Dedifferentiated amniotic fluid mesenchymal stem cell (primary cell): ENCODE measurements around the gene RAB11FIP2.
A peak's percentile ranks its signal among the peaks of the same experiment; 100 is the strongest.
"Not testable (repeated sequence)": the region's sequence is repeated elsewhere in the genome, so short reads cannot be mapped to it uniquely, and the experiment has no call there.

Experiments used
- DNase-seq: peaks from one replicate; pipeline ENCODE4 v3.0.0-alpha.2; 2016; ENCODE audit errors: extremely low spot score

RAB11FIP2 gene, protein sequence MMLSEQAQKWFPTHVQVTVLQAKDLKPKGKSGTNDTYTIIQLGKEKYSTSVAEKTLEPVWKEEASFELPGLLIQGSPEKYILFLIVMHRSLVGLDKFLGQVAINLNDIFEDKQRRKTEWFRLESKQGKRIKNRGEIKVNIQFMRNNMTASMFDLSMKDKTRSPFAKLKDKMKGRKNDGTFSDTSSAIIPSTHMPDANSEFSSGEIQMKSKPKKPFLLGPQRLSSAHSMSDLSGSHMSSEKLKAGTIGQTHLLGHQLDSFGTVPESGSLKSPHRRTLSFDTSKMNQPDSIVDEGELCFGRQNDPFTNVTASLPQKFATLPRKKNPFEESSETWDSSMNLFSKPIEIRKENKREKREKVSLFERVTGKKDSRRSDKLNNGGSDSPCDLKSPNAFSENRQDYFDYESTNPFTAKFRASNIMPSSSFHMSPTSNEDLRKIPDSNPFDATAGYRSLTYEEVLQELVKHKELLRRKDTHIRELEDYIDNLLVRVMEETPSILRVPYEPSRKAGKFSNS

DNA sequence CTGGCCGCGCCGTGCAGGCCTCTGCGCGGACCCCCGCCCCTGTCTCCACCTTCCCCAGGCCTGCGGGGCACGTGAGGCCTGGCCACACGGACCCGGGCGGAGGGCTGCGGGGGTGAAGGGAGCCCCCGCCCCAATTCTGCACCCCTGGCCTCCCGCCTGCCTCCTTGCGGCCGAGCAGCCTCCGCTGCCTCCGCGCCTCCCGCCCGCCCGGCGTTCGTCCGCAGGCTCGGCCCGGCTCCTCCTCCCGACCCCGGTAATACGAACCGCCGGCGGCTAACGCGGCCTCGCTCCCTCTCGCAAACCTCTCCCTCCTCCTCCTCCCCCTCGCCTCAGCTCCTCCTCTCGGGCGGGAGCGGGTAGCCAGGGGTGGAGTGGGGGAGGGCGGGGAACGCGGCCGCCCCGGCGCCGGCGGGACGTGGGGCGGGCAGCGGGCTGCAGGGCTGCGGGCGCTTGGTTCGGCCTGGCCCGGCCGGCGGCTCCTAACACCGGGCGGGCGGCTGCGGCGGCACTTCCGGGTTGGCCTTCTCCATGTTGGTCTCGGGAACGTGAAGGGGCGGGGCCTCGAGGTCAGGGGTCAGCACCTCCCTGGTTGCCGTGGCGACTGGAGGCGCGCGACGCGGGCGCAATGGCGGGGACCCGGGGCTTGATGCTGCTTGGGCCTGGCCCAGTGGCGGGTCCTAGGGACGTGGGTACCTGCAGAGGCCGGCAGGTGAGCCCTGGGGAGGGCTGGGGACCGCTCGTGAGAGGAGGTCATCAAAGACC, at the start of gene RAB11FIP2:
TSS of gene RAB11FIP2 (minus strand) at position 547 of the 762 bp plus-strand sequence. CDS start 778 bp downstream, outside the sequence.
- peak; percentile 81 for DNase-seq

DNA sequence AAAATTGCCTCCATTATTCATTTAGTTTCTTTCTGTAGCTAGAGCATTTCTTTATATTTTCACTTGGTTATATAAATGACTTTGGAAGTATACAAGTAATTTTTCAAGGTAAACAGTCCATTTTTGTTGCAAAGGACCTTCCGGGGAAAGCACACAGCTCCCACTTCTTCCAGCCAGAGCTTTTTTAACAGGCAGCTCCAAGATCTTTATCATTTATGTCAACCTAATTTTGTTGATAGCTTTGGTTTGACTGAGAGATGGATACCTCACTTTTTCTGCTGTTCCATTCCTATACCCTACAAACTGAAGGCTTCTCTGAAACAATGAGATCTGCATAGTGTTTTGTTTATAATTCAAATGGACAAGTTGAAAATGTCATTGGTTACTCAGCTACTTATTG, 49.3 kb upstream of the RAB11FIP2 start:
- DNase-seq: no peak

DNA sequence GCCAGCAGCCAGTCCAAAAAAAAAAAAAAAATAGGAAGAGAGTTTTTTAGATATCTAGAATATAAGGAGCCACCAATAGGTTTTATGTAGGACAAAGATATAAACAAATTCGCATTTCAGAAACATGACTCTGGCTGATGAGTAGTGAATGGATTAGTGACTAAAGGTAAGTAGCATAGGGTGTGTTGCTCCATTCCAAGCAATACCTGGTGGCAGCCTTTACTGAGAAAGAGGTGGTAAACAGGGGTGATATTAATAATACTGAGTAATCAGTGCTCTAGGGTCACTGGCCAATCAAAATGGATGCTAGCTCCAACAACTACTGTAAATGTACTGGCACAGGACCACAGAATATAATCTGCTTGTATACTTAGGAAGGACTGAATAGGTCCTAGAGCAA, 45.5 kb upstream of the RAB11FIP2 start:
- no peak for DNase-seq

DNA sequence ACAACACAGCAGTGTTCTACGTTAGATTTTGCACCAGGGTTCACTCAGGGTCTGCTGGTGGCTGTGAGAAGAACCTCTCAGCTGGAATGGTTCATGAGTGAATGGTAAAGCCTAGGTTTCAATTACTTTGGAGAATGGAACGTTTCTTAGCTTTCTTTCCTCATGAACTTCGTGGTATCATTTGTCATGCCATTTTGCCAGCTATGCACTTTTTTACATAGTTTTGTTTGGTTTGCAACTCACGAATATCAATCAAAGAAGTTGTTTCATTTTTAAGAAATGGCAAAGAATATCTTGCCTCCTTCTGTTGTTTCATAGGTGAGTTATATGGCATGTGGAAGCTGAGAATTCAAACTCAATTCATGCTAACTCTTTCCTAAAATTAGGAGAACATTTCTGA, 34.1 kb upstream of the RAB11FIP2 start:
- DNase-seq: no peak

DNA sequence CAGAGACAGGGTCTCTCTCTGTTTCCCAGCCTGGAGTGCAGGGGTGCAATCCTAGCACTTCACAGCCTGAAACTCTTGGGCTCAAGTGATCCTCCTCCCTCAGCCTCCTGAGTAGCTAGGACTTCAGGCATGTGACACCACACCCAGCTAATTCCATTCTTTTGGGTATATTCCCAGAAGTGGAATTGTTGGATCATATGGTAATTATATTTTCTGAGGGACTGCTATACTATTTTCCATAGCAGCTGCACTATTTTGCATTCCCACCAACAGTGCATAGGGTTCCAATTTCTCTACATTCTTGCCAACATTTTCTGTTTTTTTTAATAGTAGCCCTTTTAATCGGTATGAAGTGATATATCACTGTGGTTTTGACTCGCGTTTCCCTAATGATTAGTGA, 30.0 kb upstream of the RAB11FIP2 start:
- no peak for DNase-seq

DNA sequence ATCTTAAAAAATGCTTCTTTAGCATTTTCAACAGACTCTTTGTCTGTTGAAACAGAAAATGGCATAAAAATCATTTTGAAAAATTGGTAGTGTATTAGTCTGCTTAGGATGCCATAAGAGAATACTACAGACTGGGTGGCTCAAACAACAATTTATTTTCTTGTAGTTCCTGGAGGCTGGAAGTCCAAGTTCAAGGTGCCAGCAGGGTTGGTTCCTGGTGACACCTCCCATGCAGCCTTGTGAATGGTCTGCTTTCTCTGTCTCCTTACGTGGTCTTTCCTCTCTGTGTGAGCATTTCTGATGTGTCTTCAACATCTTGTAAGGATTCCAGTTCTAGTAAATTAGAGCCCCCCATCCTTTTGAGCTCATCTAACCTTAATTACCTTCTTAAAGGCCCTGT, 26.1 kb upstream of the RAB11FIP2 start:
- no peak for DNase-seq

DNA sequence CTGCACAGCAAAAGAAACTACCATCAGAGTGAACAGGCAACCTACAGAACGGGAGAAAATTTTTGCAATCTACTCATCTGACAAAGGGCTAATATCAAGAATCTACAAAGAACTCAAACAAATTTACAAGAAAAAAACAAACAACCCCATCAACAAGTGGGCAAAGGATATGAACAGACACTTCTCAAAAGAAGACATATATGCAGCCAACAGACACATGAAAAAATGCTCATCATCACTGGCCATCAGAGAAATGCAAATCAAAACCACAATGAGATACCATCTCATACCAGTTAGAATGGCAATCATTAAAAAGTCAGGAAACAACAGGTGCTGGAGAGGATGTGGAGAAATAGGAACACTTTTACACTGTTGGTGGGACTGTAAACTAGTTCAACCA, 20.6 kb upstream of the RAB11FIP2 start:
- DNase-seq: not testable (repeated sequence)

DNA sequence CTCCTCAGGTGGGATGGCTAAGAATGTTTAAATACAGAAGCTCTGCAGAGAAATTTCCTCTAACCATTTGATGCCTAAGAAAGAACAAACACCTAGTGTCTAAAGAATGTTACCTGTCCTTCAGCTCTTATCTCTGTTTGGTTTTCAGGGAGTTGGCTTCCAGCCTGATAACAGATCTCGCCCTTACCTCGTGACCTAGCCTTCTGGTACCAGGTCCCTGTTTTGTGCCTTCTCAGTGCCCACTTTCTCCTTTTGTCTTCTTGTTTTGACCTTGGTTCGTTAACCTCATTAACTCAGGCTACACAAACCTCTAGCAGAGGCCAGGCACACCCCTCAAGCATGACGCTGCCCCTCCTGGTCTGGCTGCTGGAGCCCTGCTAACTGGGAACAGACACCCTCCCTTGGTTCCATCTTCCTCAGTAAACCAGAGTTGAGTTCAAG, 16.1 kb upstream of the RAB11FIP2 start:
- DNase-seq: no peak

DNA sequence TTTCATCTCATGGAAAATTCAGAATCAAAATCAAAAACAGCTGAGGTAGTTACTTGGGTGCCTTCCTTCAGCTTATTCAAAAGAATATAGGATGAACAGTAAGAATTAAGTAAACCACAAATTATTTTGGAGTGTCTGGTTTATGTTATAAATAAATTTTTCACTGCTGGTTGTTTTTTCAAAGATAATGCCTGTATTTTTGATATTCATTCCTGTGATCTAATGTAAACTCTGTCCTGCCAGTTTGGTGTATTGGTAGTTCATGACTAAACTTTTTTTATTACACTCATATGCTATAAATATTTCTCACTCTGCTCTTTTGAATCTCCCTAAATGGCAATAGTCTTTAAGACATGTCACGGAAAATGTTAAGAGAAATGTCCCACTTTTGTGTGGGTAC, 11.6 kb upstream of the RAB11FIP2 start:
- DNase-seq: no peak

DNA sequence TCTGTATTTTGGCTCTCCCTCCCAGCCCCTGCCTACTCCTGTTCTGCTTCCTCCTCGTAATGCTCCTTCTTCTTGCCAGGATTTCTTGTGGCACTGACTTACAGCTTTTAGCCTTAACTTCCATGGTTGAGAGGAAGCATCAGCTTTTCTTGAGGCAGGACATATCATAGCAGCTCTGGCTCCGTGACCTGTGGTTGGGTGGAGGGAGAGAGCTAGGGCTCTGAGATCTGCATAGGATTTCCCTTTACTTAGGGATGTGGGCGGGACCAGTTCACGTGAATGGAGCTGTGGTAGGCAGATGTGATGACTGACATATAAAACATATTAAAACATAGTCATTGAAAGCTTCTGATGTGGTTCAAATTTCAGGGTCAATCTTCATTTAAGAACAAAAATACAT, 10.6 kb upstream of the RAB11FIP2 start:
- no peak for DNase-seq

DNA sequence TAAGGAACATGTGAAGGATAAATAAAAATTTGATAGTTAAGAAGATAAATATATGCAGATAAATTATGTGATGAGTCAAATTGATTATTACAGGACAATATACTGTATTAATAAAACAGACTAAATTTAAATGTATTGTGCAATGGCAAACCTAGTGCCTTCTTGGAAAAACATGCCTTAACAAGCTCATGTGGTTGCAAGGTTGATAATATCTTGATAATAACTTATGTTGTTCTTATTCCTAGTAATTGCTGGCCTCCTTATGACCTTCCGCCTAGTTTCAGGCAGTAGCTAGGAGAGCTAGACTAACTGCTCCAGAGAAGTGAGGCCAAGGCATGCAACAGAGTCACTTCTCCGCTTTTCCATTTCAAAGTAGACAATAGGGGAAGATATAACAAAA, 7.6 kb upstream of the RAB11FIP2 start:
- DNase-seq: no peak

DNA sequence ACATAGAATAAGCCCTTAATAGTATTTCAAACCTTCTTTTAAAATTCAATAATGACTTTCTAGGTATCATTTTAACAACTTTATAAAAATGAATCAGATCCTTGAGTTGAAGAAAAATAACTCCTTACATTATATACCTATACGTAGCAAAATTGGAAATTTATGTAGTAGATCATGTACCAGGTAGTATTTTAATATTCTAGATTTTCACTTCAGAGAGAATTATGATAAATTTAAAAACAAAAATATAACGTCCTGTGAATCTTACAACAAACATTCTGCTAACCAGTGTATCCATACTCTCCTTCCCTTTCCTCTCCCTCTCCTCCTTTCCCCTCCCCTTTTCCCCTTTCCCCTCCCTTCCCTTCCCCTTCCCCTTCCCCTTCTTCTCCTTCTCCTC, 6.1 kb upstream of the RAB11FIP2 start:
- no peak for DNase-seq

DNA sequence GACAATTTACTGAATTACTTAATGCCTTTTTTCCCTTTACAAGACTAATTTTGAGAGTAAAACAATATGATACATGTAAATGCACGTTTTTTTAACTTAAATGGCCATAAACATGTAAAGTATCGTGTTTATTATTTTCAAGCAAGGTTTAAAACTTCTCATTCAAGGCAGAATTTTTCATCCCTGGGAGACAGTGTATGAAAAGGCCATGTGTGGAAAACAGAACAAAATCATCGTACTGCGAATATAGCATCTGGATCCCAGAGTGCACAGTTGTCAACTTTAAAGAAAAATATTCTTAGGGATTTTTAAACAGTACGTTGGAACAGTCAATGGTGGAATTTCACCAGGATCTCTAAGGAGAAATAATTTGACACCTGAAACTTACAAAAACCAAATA, 1.1 kb upstream of the RAB11FIP2 start:
- no peak for DNase-seq

DNA sequence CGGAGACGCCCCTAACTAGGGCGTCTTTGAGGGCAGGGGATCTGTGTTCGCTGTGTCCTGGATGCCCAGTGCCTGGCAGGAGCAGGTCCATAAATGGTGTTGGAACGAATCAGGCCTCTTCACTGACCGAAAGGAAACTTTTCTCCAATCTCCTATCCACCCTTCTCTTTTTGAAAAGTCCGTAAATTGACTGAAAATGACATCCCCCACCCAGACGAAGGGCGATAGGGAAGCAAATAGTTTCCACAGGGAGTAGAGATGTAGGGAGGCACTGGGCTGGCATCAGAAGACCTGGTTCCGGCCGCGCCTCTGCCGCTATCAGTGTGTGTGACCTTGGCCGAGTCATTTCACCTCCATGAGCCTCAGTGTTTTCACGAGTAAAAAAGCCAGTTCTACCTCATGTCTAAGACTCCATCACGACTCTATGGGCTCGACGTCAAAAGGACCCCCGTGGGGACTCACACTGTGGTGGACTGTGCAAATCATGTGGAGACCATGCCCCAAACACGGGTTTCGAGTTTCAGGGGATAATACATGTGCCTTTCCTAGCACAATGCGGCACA, 497 bp upstream of the RAB11FIP2 start:
- no peak for DNase-seq

DNA sequence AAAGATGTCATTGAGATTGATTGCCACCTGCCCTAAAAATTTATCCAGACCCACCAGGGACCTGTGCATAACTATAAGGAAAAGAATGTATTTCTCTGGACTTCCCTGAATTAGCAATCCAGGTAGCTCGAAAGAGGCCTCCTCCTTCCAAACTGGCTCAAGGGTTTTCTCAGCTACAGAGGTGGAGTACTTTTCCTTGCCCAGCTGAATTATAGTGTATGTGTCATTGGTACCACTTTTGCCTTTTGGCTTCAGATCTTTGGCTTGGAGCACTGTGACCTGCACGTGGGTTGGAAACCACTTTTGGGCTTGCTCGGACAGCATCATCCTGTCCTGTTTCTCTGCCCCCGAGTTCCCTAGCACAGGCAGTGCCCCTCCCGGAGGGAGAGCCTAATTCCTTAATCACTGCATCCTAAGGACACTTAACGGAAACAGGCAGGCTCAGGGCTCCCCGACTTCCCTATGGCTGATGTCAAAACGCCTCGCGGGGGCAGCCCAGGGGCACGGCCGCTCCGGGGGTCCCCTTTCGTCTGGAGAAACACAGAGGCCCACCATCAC, 825 bp downstream of the RAB11FIP2 start:
- peak; percentile 35 for DNase-seq

DNA sequence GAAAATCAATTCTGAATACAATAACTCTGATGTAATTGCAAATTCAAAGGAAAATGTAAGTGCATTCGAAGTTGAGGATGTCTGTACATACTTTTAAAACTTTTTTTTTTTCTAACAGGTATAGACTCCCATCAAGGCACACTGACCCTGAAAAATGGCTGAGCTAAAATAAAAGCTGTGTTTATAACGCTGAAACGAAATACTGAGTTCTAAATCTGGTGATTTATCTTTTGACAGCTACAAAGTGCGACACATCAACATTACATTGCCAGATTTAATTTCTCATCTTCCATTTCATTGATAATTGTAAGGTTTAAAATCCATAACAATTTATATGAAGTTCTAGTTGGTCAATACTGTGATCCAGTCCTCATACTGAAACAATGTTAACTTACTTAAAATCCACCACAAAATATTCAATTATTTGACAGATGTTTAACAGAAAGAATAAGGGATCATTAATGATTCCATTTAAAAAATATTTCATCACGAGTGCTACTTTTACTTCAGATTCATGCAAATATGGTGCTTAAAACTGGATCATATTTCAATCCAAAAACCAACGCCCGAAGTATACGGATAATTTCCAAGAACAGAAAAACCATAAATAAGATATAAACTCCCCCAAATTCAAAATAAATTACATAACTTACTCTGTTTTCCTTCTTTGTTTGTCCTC, 1.4 kb downstream of the RAB11FIP2 start:
- DNase-seq: no peak

DNA sequence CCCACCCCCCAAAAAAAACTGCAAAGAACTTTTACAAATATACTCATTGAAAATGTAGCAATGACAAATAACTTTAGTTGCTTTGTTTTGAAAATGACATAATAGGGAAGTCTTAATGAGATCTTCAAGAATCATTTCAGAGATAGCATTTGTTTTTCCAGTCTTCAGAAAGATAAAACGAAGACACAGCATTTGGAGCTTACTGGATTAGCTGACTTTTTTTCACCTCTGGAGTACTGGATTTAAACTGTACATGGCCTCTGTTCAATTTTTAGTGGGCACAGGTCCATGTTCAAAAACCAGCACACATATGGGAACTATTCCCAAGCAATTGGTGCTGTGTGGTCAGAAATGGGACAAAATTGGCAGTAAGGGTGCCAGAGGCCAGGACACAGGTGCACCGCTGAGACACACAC, 3.9 kb downstream of the RAB11FIP2 start:
- no peak for DNase-seq

DNA sequence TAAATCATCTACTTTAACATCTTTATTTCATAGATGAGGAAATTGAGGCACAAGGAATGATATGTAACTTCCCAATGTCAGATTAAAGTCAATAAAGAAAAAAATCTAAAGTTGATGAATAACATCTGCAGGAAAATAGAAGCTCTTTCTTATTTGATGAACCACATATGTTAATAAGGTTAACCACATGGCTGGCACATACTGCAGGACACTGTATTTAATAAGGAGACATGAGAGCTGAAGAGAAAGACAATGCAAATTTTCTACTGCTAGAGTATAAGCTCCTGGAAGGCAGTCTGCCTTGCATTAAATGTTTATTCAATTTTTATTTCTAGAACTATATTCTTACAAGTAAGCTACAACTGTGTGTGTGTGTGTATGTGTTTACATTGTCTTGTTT, 4.4 kb downstream of the RAB11FIP2 start:
- no peak for DNase-seq

DNA sequence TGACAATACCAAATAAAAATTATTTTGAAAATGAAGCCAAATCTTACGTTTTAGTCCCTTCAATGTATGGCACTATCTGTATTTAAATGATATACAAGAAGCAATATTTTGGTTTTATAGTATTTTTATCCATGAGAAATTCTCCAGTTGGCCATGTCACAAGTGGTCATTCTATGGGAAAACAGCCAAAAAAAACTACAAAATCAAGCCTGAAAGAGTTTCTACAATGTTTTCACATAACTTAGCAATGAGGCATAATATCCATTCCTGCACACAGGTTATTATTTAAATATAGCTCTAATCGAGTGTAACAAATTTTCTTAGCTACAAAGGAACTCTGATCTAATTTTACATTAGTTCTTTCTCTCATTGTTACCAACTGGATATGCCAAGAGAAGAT, 5.4 kb downstream of the RAB11FIP2 start:
- peak; percentile 59 for DNase-seq

DNA sequence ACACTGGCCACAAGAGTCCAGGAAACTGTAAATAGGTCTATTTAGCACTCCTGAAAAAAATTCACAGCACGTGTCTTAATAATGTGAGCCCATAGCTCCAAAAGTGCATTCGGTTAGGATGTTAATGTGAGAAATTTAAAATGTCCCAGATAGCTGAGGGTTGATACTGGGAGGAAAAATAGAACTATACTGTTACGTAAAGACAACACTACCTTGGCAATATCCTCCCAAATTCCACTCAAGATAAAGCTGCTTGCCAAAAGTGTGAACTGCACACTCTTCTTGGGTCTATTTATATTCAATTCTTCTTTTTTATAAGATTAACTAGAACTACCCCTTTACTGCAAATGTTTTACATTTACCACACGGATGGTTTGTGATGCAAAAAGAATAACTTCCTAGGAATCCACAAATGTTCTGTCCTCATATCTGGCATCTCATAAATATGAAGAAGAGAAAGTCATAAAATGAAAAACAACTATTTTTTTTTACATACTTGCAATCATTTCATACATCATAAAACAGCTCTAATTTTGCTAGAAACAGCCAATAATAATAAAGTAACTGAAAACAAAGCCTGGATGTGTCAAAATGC, 10.4 kb downstream of the RAB11FIP2 start:
- DNase-seq: no peak

DNA sequence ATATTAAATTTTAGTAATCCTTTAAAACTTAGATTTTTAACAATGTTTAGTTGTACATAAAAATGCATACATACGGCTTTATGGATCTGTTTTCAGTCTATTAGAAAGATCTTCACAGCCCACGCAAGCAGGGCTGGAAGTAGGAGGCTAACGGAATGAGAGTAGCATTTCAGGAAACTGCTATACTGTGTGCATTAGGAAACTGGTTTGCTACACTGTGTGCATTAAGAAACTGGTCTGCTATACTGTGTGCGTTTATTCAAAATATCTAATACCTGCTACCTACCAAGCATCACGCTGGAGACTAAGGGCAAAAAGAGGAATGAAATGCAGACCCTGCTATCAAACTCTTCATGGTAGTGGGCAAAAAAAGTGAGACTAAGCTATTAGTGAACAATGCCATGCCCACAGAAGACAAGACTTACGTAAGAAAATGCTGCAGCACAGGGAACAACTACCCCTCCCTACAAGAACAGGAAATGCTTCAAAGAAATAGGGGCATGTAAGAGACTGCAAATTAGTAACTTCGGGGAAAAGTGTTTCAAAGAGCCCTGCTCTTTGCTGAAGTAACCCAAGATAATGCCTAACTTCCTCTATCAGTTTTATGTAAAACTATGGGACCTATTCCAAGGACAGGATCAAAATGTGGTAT, 11.3 kb downstream of the RAB11FIP2 start:
- DNase-seq: no peak
